ENCODE results near the gene CEP170B. TPM values are rescaled to one million over a fixed set of nuclear protein-coding genes. Genes with fewer than 3 reads are reported as not detected.
"Not testable (repeated sequence)": the region's sequence is repeated elsewhere in the genome, so short reads cannot be mapped to it uniquely, and the experiment has no call there.

The CEP170B gene
- total and polyA plus RNA-seq, 9 of the 15 experiments (the other 6 are each of a cell fraction or from before 2014, with no cell fraction given), result 0.01 to 10.2 (median 2.2) TPM

DNA sequence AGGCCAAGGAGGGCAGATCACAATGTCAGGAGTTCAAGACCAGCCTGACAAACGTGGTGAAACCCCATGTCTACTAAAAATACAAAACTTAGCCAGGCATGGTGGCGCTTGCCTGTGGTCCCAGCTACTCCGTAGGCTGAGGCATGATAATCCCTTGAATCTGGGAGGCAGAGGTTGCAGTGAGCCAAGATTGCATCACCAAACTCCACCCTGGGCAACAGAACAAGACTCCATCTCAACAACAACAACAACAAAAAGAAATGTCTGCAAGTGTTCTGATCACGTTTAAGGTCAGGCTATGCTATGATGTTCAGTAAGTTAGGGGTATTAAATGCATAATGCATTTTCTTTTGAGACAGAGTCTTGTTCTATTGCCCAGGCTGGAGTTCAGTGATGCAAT lies 52.9 kb downstream of the CEP170B start (continued):
- no peak for TF ChIP-seq CEBPG (CRISPR knock-in tag; IDR thresholded peaks at IDR 0.05)
- peak; percentile 19 to 70; a peak in 3 of 4 replicates for TF ChIP-seq CEBPG (tag; conservative IDR thresholded peaks at IDR 0.05 in 1 of 2, IDR thresholded peaks at IDR 0.05 in 1 of 2)
- TF ChIP-seq HDAC2 (IDR thresholded peaks at IDR 0.05), result no peak

DNA sequence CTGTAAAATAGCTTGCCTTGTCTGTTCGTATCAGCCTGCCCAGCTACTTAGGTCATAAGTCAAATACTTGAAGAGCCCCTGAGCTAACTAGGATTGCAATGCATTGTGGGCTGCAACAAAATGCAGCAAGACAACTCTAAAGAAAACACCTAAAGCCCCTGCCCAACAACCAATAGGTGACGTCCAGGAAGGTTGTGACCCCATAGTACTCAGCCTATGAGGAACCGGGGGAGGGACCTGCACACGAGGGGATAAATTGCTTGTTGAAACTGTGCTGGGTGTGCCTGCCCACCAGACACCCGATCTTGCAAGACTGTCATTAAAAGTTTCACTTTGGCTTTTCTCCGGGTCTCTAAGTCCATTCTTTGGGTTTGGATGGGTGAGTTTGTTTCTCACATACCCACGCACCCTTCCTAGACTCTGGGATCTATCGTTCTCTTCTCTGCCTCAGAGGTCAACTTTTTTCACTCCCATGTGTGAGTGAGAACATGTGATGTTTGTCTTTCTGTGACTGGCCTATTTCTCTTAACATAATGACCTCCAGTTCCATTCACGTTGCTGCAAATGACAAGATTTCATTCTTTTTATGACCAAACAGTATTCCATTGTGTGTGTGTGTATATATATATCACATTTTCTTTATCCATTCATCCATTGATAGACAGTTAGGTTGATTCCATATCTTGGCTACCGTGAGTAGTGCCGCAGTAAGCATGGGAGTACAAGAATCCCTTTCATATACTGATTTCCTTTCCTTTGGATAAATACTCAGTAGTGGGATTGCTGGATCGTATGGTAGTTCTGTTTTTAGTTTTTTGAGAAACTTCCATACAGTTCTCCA lies 54.3 kb downstream of the CEP170B start:
- 9% methylated on average over 11 of the region's 12 CpGs for WGBS (ENCODE audit: insufficient coverage, low coverage, missing lambda C conversion rate)
- DNase-seq (ENCODE audit: extremely low read depth in 1 of 4, low spot score in 3 of 4); H3K9ac ChIP-seq (ENCODE audit: insufficient read depth in 1 of 2, low read depth in 2 of 2, low read length in 2 of 2); H3K9me1 ChIP-seq (ENCODE audit: control insufficient read depth, insufficient read depth, low read length); BruUV-seq (replicated peaks); H3K79me2 ChIP-seq (ENCODE audit: control insufficient read depth, insufficient read depth, low read length); H3K4me3 ChIP-seq; H3K9me3 ChIP-seq (replicated peaks; ENCODE audit: control insufficient read depth, insufficient read depth, low read depth, low read length); H3K27ac ChIP-seq (ENCODE audit: extremely low read depth, low read depth, low read length); H4K20me1 ChIP-seq (replicated peaks; ENCODE audit: control insufficient read depth, insufficient read depth, low read length); FAIRE-seq; intact Hi-C loops (cut with micrococcal nuclease); H3K4me1 ChIP-seq (replicated peaks in 1 of 2; ENCODE audit: control insufficient read depth in 2 of 2, insufficient read depth in 2 of 2, low read length in 2 of 2); CTCF ChIA-PET (ENCODE audit: low intra/inter-chr PET ratio); H3K27me3 ChIP-seq (ENCODE audit: control insufficient read depth in 2 of 2, insufficient read depth in 2 of 2, low read length in 2 of 2); ATAC-seq; in situ Hi-C loops (cut with MboI); H3K36me3 ChIP-seq (ENCODE audit: control insufficient read depth, insufficient read depth, low read length); TF ChIP-seq NR2C2 (CRISPR knock-in tag; IDR thresholded peaks at IDR 0.05): not testable (repeated sequence)
- Histone ChIP-seq H2AFZ (ENCODE audit: low read depth, low read length) (peak overlapping the region; percentile 25; the same call in 1 of the 2 replicates), H3K4me2 (ENCODE audit: insufficient read depth, low read length) (peak overlapping the region; percentile 22)
- POLR2A ChIA-PET, result interaction anchor here (0.6 kb wide), 1 partner anchor 68 kb away, joined by 3 read pairs; no protein-coding TSS in a partner anchor
- peak; percentile 58; the same call in 1 of the 2 replicates for TF ChIP-seq NR2C2 (tag; IDR thresholded peaks at IDR 0.05)
- TF ChIP-seq MTA3 (IDR thresholded peaks at IDR 0.05; ENCODE audit: borderline replicate concordance), result peak; percentile 81; the same call in 1 of the 2 replicates
- TF ChIP-seq, protein P1, sequence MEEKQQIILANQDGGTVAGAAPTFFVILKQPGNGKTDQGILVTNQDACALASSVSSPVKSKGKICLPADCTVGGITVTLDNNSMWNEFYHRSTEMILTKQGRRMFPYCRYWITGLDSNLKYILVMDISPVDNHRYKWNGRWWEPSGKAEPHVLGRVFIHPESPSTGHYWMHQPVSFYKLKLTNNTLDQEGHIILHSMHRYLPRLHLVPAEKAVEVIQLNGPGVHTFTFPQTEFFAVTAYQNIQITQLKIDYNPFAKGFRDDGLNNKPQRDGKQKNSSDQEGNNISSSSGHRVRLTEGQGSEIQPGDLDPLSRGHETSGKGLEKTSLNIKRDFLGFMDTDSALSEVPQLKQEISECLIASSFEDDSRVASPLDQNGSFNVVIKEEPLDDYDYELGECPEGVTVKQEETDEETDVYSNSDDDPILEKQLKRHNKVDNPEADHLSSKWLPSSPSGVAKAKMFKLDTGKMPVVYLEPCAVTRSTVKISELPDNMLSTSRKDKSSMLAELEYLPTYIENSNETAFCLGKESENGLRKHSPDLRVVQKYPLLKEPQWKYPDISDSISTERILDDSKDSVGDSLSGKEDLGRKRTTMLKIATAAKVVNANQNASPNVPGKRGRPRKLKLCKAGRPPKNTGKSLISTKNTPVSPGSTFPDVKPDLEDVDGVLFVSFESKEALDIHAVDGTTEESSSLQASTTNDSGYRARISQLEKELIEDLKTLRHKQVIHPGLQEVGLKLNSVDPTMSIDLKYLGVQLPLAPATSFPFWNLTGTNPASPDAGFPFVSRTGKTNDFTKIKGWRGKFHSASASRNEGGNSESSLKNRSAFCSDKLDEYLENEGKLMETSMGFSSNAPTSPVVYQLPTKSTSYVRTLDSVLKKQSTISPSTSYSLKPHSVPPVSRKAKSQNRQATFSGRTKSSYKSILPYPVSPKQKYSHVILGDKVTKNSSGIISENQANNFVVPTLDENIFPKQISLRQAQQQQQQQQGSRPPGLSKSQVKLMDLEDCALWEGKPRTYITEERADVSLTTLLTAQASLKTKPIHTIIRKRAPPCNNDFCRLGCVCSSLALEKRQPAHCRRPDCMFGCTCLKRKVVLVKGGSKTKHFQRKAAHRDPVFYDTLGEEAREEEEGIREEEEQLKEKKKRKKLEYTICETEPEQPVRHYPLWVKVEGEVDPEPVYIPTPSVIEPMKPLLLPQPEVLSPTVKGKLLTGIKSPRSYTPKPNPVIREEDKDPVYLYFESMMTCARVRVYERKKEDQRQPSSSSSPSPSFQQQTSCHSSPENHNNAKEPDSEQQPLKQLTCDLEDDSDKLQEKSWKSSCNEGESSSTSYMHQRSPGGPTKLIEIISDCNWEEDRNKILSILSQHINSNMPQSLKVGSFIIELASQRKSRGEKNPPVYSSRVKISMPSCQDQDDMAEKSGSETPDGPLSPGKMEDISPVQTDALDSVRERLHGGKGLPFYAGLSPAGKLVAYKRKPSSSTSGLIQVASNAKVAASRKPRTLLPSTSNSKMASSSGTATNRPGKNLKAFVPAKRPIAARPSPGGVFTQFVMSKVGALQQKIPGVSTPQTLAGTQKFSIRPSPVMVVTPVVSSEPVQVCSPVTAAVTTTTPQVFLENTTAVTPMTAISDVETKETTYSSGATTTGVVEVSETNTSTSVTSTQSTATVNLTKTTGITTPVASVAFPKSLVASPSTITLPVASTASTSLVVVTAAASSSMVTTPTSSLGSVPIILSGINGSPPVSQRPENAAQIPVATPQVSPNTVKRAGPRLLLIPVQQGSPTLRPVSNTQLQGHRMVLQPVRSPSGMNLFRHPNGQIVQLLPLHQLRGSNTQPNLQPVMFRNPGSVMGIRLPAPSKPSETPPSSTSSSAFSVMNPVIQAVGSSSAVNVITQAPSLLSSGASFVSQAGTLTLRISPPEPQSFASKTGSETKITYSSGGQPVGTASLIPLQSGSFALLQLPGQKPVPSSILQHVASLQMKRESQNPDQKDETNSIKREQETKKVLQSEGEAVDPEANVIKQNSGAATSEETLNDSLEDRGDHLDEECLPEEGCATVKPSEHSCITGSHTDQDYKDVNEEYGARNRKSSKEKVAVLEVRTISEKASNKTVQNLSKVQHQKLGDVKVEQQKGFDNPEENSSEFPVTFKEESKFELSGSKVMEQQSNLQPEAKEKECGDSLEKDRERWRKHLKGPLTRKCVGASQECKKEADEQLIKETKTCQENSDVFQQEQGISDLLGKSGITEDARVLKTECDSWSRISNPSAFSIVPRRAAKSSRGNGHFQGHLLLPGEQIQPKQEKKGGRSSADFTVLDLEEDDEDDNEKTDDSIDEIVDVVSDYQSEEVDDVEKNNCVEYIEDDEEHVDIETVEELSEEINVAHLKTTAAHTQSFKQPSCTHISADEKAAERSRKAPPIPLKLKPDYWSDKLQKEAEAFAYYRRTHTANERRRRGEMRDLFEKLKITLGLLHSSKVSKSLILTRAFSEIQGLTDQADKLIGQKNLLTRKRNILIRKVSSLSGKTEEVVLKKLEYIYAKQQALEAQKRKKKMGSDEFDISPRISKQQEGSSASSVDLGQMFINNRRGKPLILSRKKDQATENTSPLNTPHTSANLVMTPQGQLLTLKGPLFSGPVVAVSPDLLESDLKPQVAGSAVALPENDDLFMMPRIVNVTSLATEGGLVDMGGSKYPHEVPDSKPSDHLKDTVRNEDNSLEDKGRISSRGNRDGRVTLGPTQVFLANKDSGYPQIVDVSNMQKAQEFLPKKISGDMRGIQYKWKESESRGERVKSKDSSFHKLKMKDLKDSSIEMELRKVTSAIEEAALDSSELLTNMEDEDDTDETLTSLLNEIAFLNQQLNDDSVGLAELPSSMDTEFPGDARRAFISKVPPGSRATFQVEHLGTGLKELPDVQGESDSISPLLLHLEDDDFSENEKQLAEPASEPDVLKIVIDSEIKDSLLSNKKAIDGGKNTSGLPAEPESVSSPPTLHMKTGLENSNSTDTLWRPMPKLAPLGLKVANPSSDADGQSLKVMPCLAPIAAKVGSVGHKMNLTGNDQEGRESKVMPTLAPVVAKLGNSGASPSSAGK (IDR thresholded peaks at IDR 0.05), result peak; percentile 30; the same call in 1 of the 2 replicates
- TF ChIP-seq L3MBTL2 (IDR thresholded peaks at IDR 0.05), result peak; percentile 25; the same call in 1 of the 2 replicates

Measured in K562 (cell line).